ENCODE measurements around the gene PRORP.

PRORP gene

GRCh38 chr14:35140718-35141581, 18.6 kb downstream of the PRORP start:
- Histone ChIP-seq H3K4me1 (ENCODE audit: low read depth, poor library complexity, severe bottlenecking) (no peaks in the 10 kb centered on the region), H3K27ac (no peak overlapping the region), H3K9ac (no peak overlapping the region), H3K4me2 (no peak overlapping the region), H3K36me3 (ENCODE audit: insufficient read depth) (no peaks in the 10 kb centered on the region), H3K79me2 (ENCODE audit: insufficient read depth, low read depth) (no peaks in the 10 kb centered on the region), H3K27me3 (ENCODE audit: insufficient read depth, low read depth) (no peaks in the 10 kb centered on the region), H3K4me3 (IDR thresholded peaks at IDR 0.05; ENCODE audit: insufficient read depth, low read depth, low read length) (no peak overlapping the region), H2AFZ (ENCODE audit: low read depth) (no peak overlapping the region), H4K20me1 (ENCODE audit: insufficient read depth) (no peaks in the 10 kb centered on the region)
- TF ChIP-seq CTCF (conservative IDR thresholded peaks at IDR 0.05; ENCODE audit: low read depth, low read length), result peak; percentile 47

- Histone ChIP-seq H3K36me3 (ENCODE audit: insufficient read depth) (no peaks in the 10 kb centered on the region), H3K9ac (no peak overlapping the region), H4K20me1 (ENCODE audit: insufficient read depth) (no peaks in the 10 kb centered on the region), H3K27me3 (ENCODE audit: insufficient read depth, low read depth) (no peaks in the 10 kb centered on the region), H3K4me2 (no peak overlapping the region), H3K27ac (no peak overlapping the region), H3K4me1 (ENCODE audit: low read depth, poor library complexity, severe bottlenecking) (no peaks in the 10 kb centered on the region), H2AFZ (ENCODE audit: low read depth) (no peak overlapping the region), H3K79me2 (ENCODE audit: insufficient read depth, low read depth) (no peaks in the 10 kb centered on the region), H3K4me3 (IDR thresholded peaks at IDR 0.05; ENCODE audit: insufficient read depth, low read depth, low read length) (no peak overlapping the region)
- no peak for TF ChIP-seq CTCF (conservative IDR thresholded peaks at IDR 0.05; ENCODE audit: low read depth, low read length)
These were observed 21.7 kb downstream of the PRORP start for GRCh38 chr14:35144029-35144428.

- Histone ChIP-seq H3K4me3 (IDR thresholded peaks at IDR 0.05; ENCODE audit: insufficient read depth, low read depth, low read length) (no peak overlapping the region), H3K36me3 (ENCODE audit: insufficient read depth) (no peaks in the 10 kb centered on the region), H3K27me3 (ENCODE audit: insufficient read depth, low read depth) (no peaks in the 10 kb centered on the region), H3K27ac (no peak overlapping the region), H3K4me2 (no peak overlapping the region), H3K79me2 (ENCODE audit: insufficient read depth, low read depth) (no peaks in the 10 kb centered on the region), H4K20me1 (ENCODE audit: insufficient read depth) (no peaks in the 10 kb centered on the region), H2AFZ (ENCODE audit: low read depth) (no peak overlapping the region), H3K9ac (no peak overlapping the region), H3K4me1 (ENCODE audit: low read depth, poor library complexity, severe bottlenecking) (no peaks in the 10 kb centered on the region)
- no peak for TF ChIP-seq CTCF (conservative IDR thresholded peaks at IDR 0.05; ENCODE audit: low read depth, low read length)
These were observed 24.4 kb downstream of the PRORP start for GRCh38 chr14:35146711-35147149.

- Histone ChIP-seq H4K20me1 (ENCODE audit: insufficient read depth) (no peaks in the 10 kb centered on the region), H3K4me2 (no peak overlapping the region), H3K27ac (no peak overlapping the region), H3K36me3 (ENCODE audit: insufficient read depth) (no peaks in the 10 kb centered on the region), H3K9ac (no peak overlapping the region), H3K79me2 (ENCODE audit: insufficient read depth, low read depth) (no peaks in the 10 kb centered on the region), H3K27me3 (ENCODE audit: insufficient read depth, low read depth) (no peaks in the 10 kb centered on the region), H3K4me1 (ENCODE audit: low read depth, poor library complexity, severe bottlenecking) (no peaks in the 10 kb centered on the region), H2AFZ (ENCODE audit: low read depth) (no peak overlapping the region), H3K4me3 (IDR thresholded peaks at IDR 0.05; ENCODE audit: insufficient read depth, low read depth, low read length) (no peak overlapping the region)
- no peak for TF ChIP-seq CTCF (conservative IDR thresholded peaks at IDR 0.05; ENCODE audit: low read depth, low read length)
These were observed 24.8 kb downstream of the PRORP start for GRCh38 chr14:35147186-35147585.
